Parathyroid adenoma (tissue), 2 donors: Measurements from ENCODE around the gene ALOX12.

Experiments used
- H2AFZ ChIP-seq: fragments of 300-600 bp; sonication (generic); one replicate; pipeline ENCODE4 v1.7.0; 2017; ENCODE audit warnings: antibody characterized with exemption, mild to moderate bottlenecking
- H3K27ac ChIP-seq: fragments of 300-600 bp; sonication (generic); one replicate; pipeline ENCODE4 v1.7.0; 2017
- H3K27me3 ChIP-seq: fragments of 300-600 bp; sonication (generic); one replicate; pipeline ENCODE4 v1.7.0; 2017; ENCODE audit warnings: low read length; ENCODE audit not compliant: control insufficient read depth, insufficient read depth
- H3K36me3 ChIP-seq: fragments of 300-600 bp; sonication (generic); one replicate; pipeline ENCODE4 v1.7.0; 2017; ENCODE audit warnings: low read length; ENCODE audit not compliant: control insufficient read depth, insufficient read depth
- H3K4me1 ChIP-seq: fragments of 300-600 bp; sonication (generic); one replicate; pipeline ENCODE4 v1.7.0; 2017; ENCODE audit warnings: control low read depth
- H3K4me2 ChIP-seq: fragments of 300-600 bp; sonication (generic); one replicate; pipeline ENCODE4 v1.7.0; 2017; ENCODE audit warnings: low read length
- H3K4me3 ChIP-seq: fragments of 300-600 bp; sonication (generic); one replicate; pipeline ENCODE4 v1.7.0; 2017; ENCODE audit warnings: low read depth, low read length
- H3K79me2 ChIP-seq: fragments of 300-600 bp; sonication (generic); one replicate; pipeline ENCODE4 v1.7.0; 2017; ENCODE audit warnings: control low read depth
- H3K9ac ChIP-seq: fragments of 300-600 bp; sonication (generic); one replicate; pipeline ENCODE4 v1.7.0; 2017; ENCODE audit warnings: mild to moderate bottlenecking
- H3K9me3 ChIP-seq: fragments of 300-600 bp; sonication (generic); one replicate; pipeline ENCODE4 v1.7.0; 2017; ENCODE audit warnings: low read length; ENCODE audit not compliant: control insufficient read depth
- CTCF ChIP-seq: fragments of 300-600 bp; sonication (generic); IDR thresholded peaks from one replicate; pipeline ENCODE4 v1.7.0; 2017; ENCODE audit warnings: antibody characterized with exemption, mild to moderate bottlenecking
- donor health status: primary hyperparathyroidism.

Gene ALOX12

GRCh38 chr17:7016886-7017826, 21.3 kb downstream of the ALOX12 start:
- Histone ChIP-seq H3K79me2 (peaks cover 1% of the 10 kb centered on the region), H2AFZ (no peak overlapping the region), H3K4me2 (peak overlapping the region; percentile 98), H3K9ac (no peak overlapping the region), H3K4me3 (no peak overlapping the region), H3K9me3 (no peaks in the 10 kb centered on the region), H3K27me3 (no peaks in the 10 kb centered on the region), H3K27ac (peak overlapping the region; percentile 60), H3K36me3 (no peaks in the 10 kb centered on the region), H3K4me1 (peaks cover 11% of the 10 kb centered on the region)
- TF ChIP-seq CTCF = no peak

GRCh38 chr17:7017827-7018200, 22.0 kb downstream of the ALOX12 start:
- Histone ChIP-seq H3K9ac (no peak overlapping the region), H3K79me2 (no peaks in the 10 kb centered on the region), H3K4me3 (peak overlapping the region; percentile 86), H3K36me3 (no peaks in the 10 kb centered on the region), H2AFZ (no peak overlapping the region), H3K4me1 (peaks cover 11% of the 10 kb centered on the region), H3K27ac (peak overlapping the region; percentile 60), H3K9me3 (no peaks in the 10 kb centered on the region), H3K4me2 (peak overlapping the region; percentile 98), H3K27me3 (no peaks in the 10 kb centered on the region)
- TF ChIP-seq CTCF = no peak

- no peaks in the 10 kb centered on the region for H3K36me3 ChIP-seq
- no peak overlapping the region for H2AFZ ChIP-seq
- peak overlapping the region; percentile 98 for H3K4me2 ChIP-seq
- H3K9ac ChIP-seq = no peak overlapping the region
- H3K4me1 ChIP-seq = peaks cover 9% of the 10 kb centered on the region
- peak overlapping the region; percentile 86 for H3K4me3 ChIP-seq
- no peaks in the 10 kb centered on the region for H3K79me2 ChIP-seq
- H3K9me3 ChIP-seq = no peaks in the 10 kb centered on the region
- TF ChIP-seq CTCF = no peak
- H3K27me3 ChIP-seq = no peaks in the 10 kb centered on the region
- H3K27ac ChIP-seq = peak overlapping the region; percentile 60
Measured at GRCh38 chr17:7018331-7018964, 22.6 kb downstream of the ALOX12 start.

GRCh38 chr17:7019367-7019766, 23.5 kb downstream of the ALOX12 start:
- Histone ChIP-seq H2AFZ (peak overlapping the region; percentile 97), H3K27ac (peak overlapping the region; percentile 60), H3K79me2 (no peaks in the 10 kb centered on the region), H3K4me3 (peak overlapping the region; percentile 86), H3K4me1 (peaks cover 4% of the 10 kb centered on the region), H3K9ac (no peak overlapping the region), H3K36me3 (no peaks in the 10 kb centered on the region), H3K27me3 (no peaks in the 10 kb centered on the region), H3K4me2 (peak overlapping the region; percentile 98), H3K9me3 (no peaks in the 10 kb centered on the region)
- no peak for TF ChIP-seq CTCF
